Epithelial cell of alveolus of lung (primary cell): ENCODE measurements around the gene C10orf53. TPM values are rescaled to one million over a fixed set of nuclear protein-coding genes. Genes with fewer than 3 reads are reported as not detected.

Source experiments
- total RNA-seq: library from RNA; depleted of rRNA; stranded (reverse); fragments of >200 nt; gene quantifications from 2 replicates; pipeline ENCODE4 v1.2.1, GENCODE V29; 2015

C10orf53 gene, protein sequence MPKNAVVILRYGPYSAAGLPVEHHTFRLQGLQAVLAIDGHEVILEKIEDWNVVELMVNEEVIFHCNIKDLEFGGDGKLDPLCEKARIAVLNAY
- not detected in 2 replicates for total RNA-seq

GRCh38 chr10:49679480-49679893 lies at the start of gene C10orf53:
Gene C10orf53, plus strand, starts transcription at chr10:49679651. Its CDS starts 47 bp downstream, at chr10:49679698.

Other genes with a start within 250 kb of the C10orf53 start
- 4.9 and 7.3 TPM in 2 replicates for gene ERCC6, start 140.5 kb upstream of the C10orf53 start, total RNA-seq
- not detected in 2 replicates for gene SLC18A3, start 69.3 kb upstream of the C10orf53 start, total RNA-seq
- not detected in 2 replicates for gene CHAT, start 65.6 kb upstream of the C10orf53 start, total RNA-seq
- 0.13 and 1.0 TPM in 2 replicates for gene OGDHL, start 82.7 kb downstream of the C10orf53 start, total RNA-seq